Measurements from ENCODE around the gene ARRDC1.

- no peak for TF ChIP-seq CTCF (IDR thresholded peaks at IDR 0.05; ENCODE audit: low read depth, low read length, poor library complexity, severe bottlenecking)
- no peak for TF ChIP-seq EZH2phosphoT487 (IDR thresholded peaks at IDR 0.05; ENCODE audit: borderline replicate concordance, low read length)
Observed at GRCh38 chr9:137638680-137639079, 33.2 kb downstream of the ARRDC1 start.

All from DOHH2 (cell line).